ENCODE data around the gene ANKH. TPM values are rescaled to one million over a fixed set of nuclear protein-coding genes. Genes with fewer than 3 reads are reported as not detected.

The ANKH gene
- total and polyA plus RNA-seq, 2 donors (not counting 1 experiment from before 2014, with no cell fraction given) = 13.7 to 71.1 TPM

- DNase-seq = no peak
- TF ChIP-seq CTCF (IDR thresholded peaks at IDR 0.05) = no peak
- TF ChIP-seq EZH2 (IDR thresholded peaks at IDR 0.05; ENCODE audit: borderline replicate concordance, insufficient read depth, low read depth, low read length, poor library complexity, severe bottlenecking) = no peak
- intact Hi-C loops (cut with micrococcal nuclease) = no loop called here
- WGBS (ENCODE audit: insufficient coverage) = 97% methylated on average over 4 of the region's 5 CpGs
- H3K36me3 ChIP-seq (replicated peaks in 1 of 2; ENCODE audit: control extremely low read depth in 1 of 2, control insufficient read depth in 1 of 2, extremely low read depth in 1 of 2, insufficient read depth in 2 of 2, low read length in 1 of 2) = peaks cover 0 to 13% of the 10 kb centered on the region in 2 experiments
- no peak for ATAC-seq (ENCODE audit: low read depth)
- CTCF ChIA-PET = no interaction called here
- H3K4me3 ChIP-seq (ENCODE audit: control extremely low read depth in 1 of 5, extremely low read depth in 1 of 5, insufficient read depth in 1 of 5, low read depth in 2 of 5, low read length in 4 of 5) = no peak overlapping the region
- no peak overlapping the region for H3K27ac ChIP-seq (ENCODE audit: low read length in 2 of 2)
- Mint-ChIP-seq H3K4me1 (peaks cover 5% of the 10 kb centered on the region), H3K9me3 (ENCODE audit: insufficient read depth) (no peaks in the 10 kb centered on the region), H3K4me3 (no peak overlapping the region), H3K27me3 (no peaks in the 10 kb centered on the region), H3K27ac (no peak overlapping the region)
- H3K79me2 ChIP-seq (ENCODE audit: control insufficient read depth, insufficient read depth, low read length) = no peaks in the 10 kb centered on the region
- H3K4me2 ChIP-seq (replicated peaks; ENCODE audit: low read depth, low read length, poor library complexity, severe bottlenecking) = no peak overlapping the region
- H3K9me3 ChIP-seq (ENCODE audit: control extremely low read depth in 1 of 3, control insufficient read depth in 2 of 3, insufficient read depth in 1 of 3, low read length in 2 of 3) = no peaks in the 10 kb centered on the region
- no peaks in the 10 kb centered on the region for H4K20me1 ChIP-seq (ENCODE audit: control insufficient read depth, insufficient read depth, low read length, poor library complexity, severe bottlenecking)
- H3K4me1 ChIP-seq (ENCODE audit: control insufficient read depth in 2 of 2, insufficient read depth in 2 of 2, low read length in 2 of 2) = peaks cover 2 to 5% of the 10 kb centered on the region in 2 donors
- H3K9ac ChIP-seq (ENCODE audit: low read length) = no peak overlapping the region
- no peaks in the 10 kb centered on the region for H3K27me3 ChIP-seq (replicated peaks in 1 of 4; ENCODE audit: control extremely low read depth in 1 of 4, control insufficient read depth in 3 of 4, insufficient read depth in 4 of 4, low read length in 3 of 4)
- POLR2A ChIA-PET = no interaction called here
- no peak overlapping the region for H2AFZ ChIP-seq (ENCODE audit: insufficient read depth, low read depth, low read length, poor library complexity, severe bottlenecking)
Measured at GRCh38 chr5:14750712-14751111, 120.9 kb downstream of the ANKH start.

GRCh38 chr5:14749579-14750101 lies 121.9 kb downstream of the ANKH start:
- Mint-ChIP-seq H3K9me3 (ENCODE audit: insufficient read depth) (no peaks in the 10 kb centered on the region), H3K27me3 (no peaks in the 10 kb centered on the region), H3K27ac (no peak overlapping the region), H3K4me3 (no peak overlapping the region), H3K4me1 (peaks cover 16% of the 10 kb centered on the region)
- TF ChIP-seq CTCF (IDR thresholded peaks at IDR 0.05) = no peak
- TF ChIP-seq EZH2 (IDR thresholded peaks at IDR 0.05; ENCODE audit: borderline replicate concordance, insufficient read depth, low read depth, low read length, poor library complexity, severe bottlenecking) = no peak
- no peak for ATAC-seq (ENCODE audit: low read depth)
- no peaks in the 10 kb centered on the region for H3K9me3 ChIP-seq (ENCODE audit: control extremely low read depth in 1 of 3, control insufficient read depth in 2 of 3, insufficient read depth in 1 of 3, low read length in 2 of 3)
- no peak overlapping the region for H3K4me3 ChIP-seq (ENCODE audit: control extremely low read depth in 1 of 5, extremely low read depth in 1 of 5, insufficient read depth in 1 of 5, low read depth in 2 of 5, low read length in 4 of 5)
- WGBS (ENCODE audit: insufficient coverage) = no CpG with 5 or more reads among the region's 4 CpGs
- H3K79me2 ChIP-seq (ENCODE audit: control insufficient read depth, insufficient read depth, low read length) = no peaks in the 10 kb centered on the region
- H2AFZ ChIP-seq (ENCODE audit: insufficient read depth, low read depth, low read length, poor library complexity, severe bottlenecking) = no peak overlapping the region
- no peak for DNase-seq
- CTCF ChIA-PET = no interaction called here
- H3K36me3 ChIP-seq (replicated peaks in 1 of 2; ENCODE audit: control extremely low read depth in 1 of 2, control insufficient read depth in 1 of 2, extremely low read depth in 1 of 2, insufficient read depth in 2 of 2, low read length in 1 of 2) = peaks cover 0 to 14% of the 10 kb centered on the region in 2 experiments
- H3K27me3 ChIP-seq (replicated peaks in 1 of 4; ENCODE audit: control extremely low read depth in 1 of 4, control insufficient read depth in 3 of 4, insufficient read depth in 4 of 4, low read length in 3 of 4) = no peaks in the 10 kb centered on the region
- intact Hi-C loops (cut with micrococcal nuclease) = no loop called here
- no peak overlapping the region for H3K27ac ChIP-seq (ENCODE audit: low read length in 2 of 2)
- H3K9ac ChIP-seq (ENCODE audit: low read length) = no peak overlapping the region
- no peak overlapping the region for H3K4me2 ChIP-seq (replicated peaks; ENCODE audit: low read depth, low read length, poor library complexity, severe bottlenecking)
- H3K4me1 ChIP-seq (ENCODE audit: control insufficient read depth in 2 of 2, insufficient read depth in 2 of 2, low read length in 2 of 2) = peaks cover 9 to 16% of the 10 kb centered on the region in 2 donors
- no peaks in the 10 kb centered on the region for H4K20me1 ChIP-seq (ENCODE audit: control insufficient read depth, insufficient read depth, low read length, poor library complexity, severe bottlenecking)
- POLR2A ChIA-PET = no interaction called here
